Measurements from ENCODE around the gene OAS3.

OAS3 gene

DNA sequence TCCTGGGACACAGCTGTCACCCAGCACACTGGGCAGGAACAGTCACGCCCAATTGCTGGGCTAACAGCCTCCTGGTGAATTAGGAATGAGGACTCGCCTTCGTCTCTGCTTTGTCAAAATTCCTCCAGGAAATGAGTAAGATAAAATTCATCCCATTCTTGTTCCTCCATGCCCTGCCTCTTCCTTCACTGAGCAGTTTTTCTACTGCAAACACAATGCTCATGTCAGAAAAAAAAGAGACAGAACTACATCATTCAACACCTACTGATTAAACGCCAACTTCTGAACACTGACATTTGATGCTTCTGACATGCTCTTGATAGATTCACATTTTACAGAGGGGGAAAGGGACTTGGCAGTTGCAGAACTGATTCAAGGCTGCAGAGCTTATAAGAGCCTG, 80.8 kb downstream of the OAS3 start:
- peak overlapping the region; percentile 22 for H3K27ac ChIP-seq (ENCODE audit: low read depth, low read length)
- no peaks in the 10 kb centered on the region for H3K36me3 ChIP-seq (ENCODE audit: insufficient read depth, low read length)
- H3K4me3 ChIP-seq (ENCODE audit: low read depth, low read length): peak overlapping the region; percentile 55; the same call in 1 of the 2 replicates
- H2AFZ ChIP-seq (ENCODE audit: low read length, unreplicated experiment): peak overlapping the region; percentile 64
- H3K4me1 ChIP-seq (ENCODE audit: control insufficient read depth, insufficient read depth, low read length, unreplicated experiment): peaks cover 12% of the 10 kb centered on the region
- H3K27me3 ChIP-seq (ENCODE audit: insufficient read depth, low read length): no peaks in the 10 kb centered on the region
- no peaks in the 10 kb centered on the region for H3K79me2 ChIP-seq (ENCODE audit: control insufficient read depth, insufficient read depth, low read length, unreplicated experiment)

DNA sequence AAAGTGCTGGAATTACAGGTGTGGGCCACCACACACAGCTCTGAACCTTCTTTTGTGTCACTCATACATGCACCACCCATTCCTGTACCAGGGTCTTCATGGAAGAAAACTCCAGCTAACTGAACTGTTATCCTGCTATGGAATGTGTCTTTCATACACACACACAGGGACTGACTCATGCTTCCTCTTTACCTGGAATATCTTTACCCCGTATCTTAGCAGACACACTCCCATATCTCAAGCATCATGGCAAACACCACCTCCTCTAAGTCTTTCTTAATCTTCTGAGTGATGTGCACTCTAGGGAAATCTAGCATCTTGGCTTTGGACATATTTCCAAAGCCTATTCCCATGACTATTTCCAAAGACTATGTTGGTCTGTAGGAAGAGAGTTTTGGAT, 83.2 kb downstream of the OAS3 start:
- H3K27ac ChIP-seq (ENCODE audit: low read depth, low read length): no peak overlapping the region
- H3K36me3 ChIP-seq (ENCODE audit: insufficient read depth, low read length): no peaks in the 10 kb centered on the region
- no peaks in the 10 kb centered on the region for H3K79me2 ChIP-seq (ENCODE audit: control insufficient read depth, insufficient read depth, low read length, unreplicated experiment)
- H3K4me1 ChIP-seq (ENCODE audit: control insufficient read depth, insufficient read depth, low read length, unreplicated experiment): peaks cover 12% of the 10 kb centered on the region
- no peak overlapping the region for H3K4me3 ChIP-seq (ENCODE audit: low read depth, low read length)
- no peak overlapping the region for H2AFZ ChIP-seq (ENCODE audit: low read length, unreplicated experiment)
- H3K27me3 ChIP-seq (ENCODE audit: insufficient read depth, low read length): no peaks in the 10 kb centered on the region
